Mesodermal cell (in vitro differentiated cells): ENCODE measurements around the gene DRG1.

Experiments used
- H3K27ac ChIP-seq: 2 replicates; pipeline ENCODE4 v1.7.0; 2013; ENCODE audit warnings: mild to moderate bottlenecking, low read depth, low read length, moderate library complexity; ENCODE audit not compliant: severe bottlenecking
- H3K36me3 ChIP-seq: 2 replicates; pipeline ENCODE4 v1.7.1; 2013; ENCODE audit warnings: mild to moderate bottlenecking, low read length, moderate library complexity; ENCODE audit not compliant: control insufficient read depth, insufficient read depth
- H3K4me1 ChIP-seq: one replicate; pipeline ENCODE4 v1.7.1; 2013; ENCODE audit warnings: mild to moderate bottlenecking, low read length; ENCODE audit not compliant: insufficient read depth, control insufficient read depth, poor library complexity, severe bottlenecking
- H3K4me3 ChIP-seq: 2 replicates; pipeline ENCODE4 v1.7.0; 2013; ENCODE audit warnings: low read length, control low read depth, mild to moderate bottlenecking; ENCODE audit not compliant: insufficient read depth, poor library complexity, severe bottlenecking; ENCODE audit errors: extremely low read depth
- H3K9me3 ChIP-seq: 2 replicates; pipeline ENCODE4 v1.7.1; 2013; ENCODE audit warnings: mild to moderate bottlenecking, low read length, moderate library complexity; ENCODE audit not compliant: control insufficient read depth
- WGBS, 2 experiments: methylation state at CpG; one replicate each; pipeline ENCODE4 v1.1.5; 2013; ENCODE audit warnings: missing lambda C conversion rate in 2 of 2; ENCODE audit not compliant: insufficient coverage in 2 of 2; 5-methylcytosine and 5-hydroxymethylcytosine counted together

Gene DRG1

GRCh38 chr22:31441652-31442051, 42.2 kb downstream of the DRG1 start:
- Histone ChIP-seq H3K4me3 (no peak overlapping the region), H3K27ac (no peak overlapping the region), H3K4me1 (no peaks in the 10 kb centered on the region), H3K36me3 (peaks cover 97% of the 10 kb centered on the region), H3K9me3 (no peaks in the 10 kb centered on the region)
- WGBS, 2 experiments, result 97 to 100% methylated on average over 3 to 5 of the region's 5 CpGs

- H3K36me3 ChIP-seq, result peaks cover 95% of the 10 kb centered on the region
- 94 to 100% methylated on average over 2 to 3 of the region's 5 CpGs for WGBS, 2 experiments
- no peak overlapping the region for H3K4me3 ChIP-seq
- H3K27ac ChIP-seq, result peak overlapping the region; percentile 23
- H3K4me1 ChIP-seq, result no peaks in the 10 kb centered on the region
- no peaks in the 10 kb centered on the region for H3K9me3 ChIP-seq
Observed at GRCh38 chr22:31442768-31443489, 43.5 kb downstream of the DRG1 start.

- Histone ChIP-seq H3K36me3 (peaks cover 95% of the 10 kb centered on the region), H3K9me3 (no peaks in the 10 kb centered on the region), H3K27ac (peak overlapping the region; percentile 5), H3K4me1 (no peaks in the 10 kb centered on the region), H3K4me3 (no peak overlapping the region)
- WGBS, 2 experiments, result 83% methylated on average over 1 of the region's 7 CpGs; no CpG with 5 or more reads in 1 of the 2 experiments
Observed at GRCh38 chr22:31443516-31443915, 44.1 kb downstream of the DRG1 start.

- WGBS, 2 experiments, result 80 to 100% methylated on average over 1 of the region's 3 CpGs
- no peak overlapping the region for H3K4me3 ChIP-seq
- no peaks in the 10 kb centered on the region for H3K4me1 ChIP-seq
- no peak overlapping the region for H3K27ac ChIP-seq
- H3K9me3 ChIP-seq, result no peaks in the 10 kb centered on the region
- H3K36me3 ChIP-seq, result peaks cover 93% of the 10 kb centered on the region
Observed at GRCh38 chr22:31445642-31446041, 46.2 kb downstream of the DRG1 start.

- H3K27ac ChIP-seq, result no peak overlapping the region
- 100% methylated on average over 1 to 2 of the region's 3 CpGs for WGBS, 2 experiments
- H3K4me1 ChIP-seq, result no peaks in the 10 kb centered on the region
- no peak overlapping the region for H3K4me3 ChIP-seq
- H3K9me3 ChIP-seq, result no peaks in the 10 kb centered on the region
- peaks cover 92% of the 10 kb centered on the region for H3K36me3 ChIP-seq
Observed at GRCh38 chr22:31446208-31446607, 46.8 kb downstream of the DRG1 start.

- H3K27ac ChIP-seq, result no peak overlapping the region
- no peaks in the 10 kb centered on the region for H3K9me3 ChIP-seq
- WGBS, 2 experiments, result 90 to 100% methylated on average over 1 of the region's 2 CpGs
- H3K4me1 ChIP-seq, result no peaks in the 10 kb centered on the region
- H3K4me3 ChIP-seq, result no peak overlapping the region
- peaks cover 92% of the 10 kb centered on the region for H3K36me3 ChIP-seq
Observed at GRCh38 chr22:31446767-31447166, 47.4 kb downstream of the DRG1 start.

GRCh38 chr22:31447337-31447736, 47.9 kb downstream of the DRG1 start:
- H3K4me1 ChIP-seq, result no peaks in the 10 kb centered on the region
- H3K9me3 ChIP-seq, result no peaks in the 10 kb centered on the region
- H3K36me3 ChIP-seq, result peaks cover 90% of the 10 kb centered on the region
- WGBS, 2 experiments, result 94 to 100% methylated on average over 1 to 3 of the region's 3 CpGs
- no peak overlapping the region for H3K4me3 ChIP-seq
- H3K27ac ChIP-seq, result no peak overlapping the region

- H3K9me3 ChIP-seq, result no peaks in the 10 kb centered on the region
- H3K4me3 ChIP-seq, result no peak overlapping the region
- no peaks in the 10 kb centered on the region for H3K4me1 ChIP-seq
- 100% methylated on average over 1 to 2 of the region's 2 CpGs for WGBS, 2 experiments
- H3K36me3 ChIP-seq, result peaks cover 90% of the 10 kb centered on the region
- no peak overlapping the region for H3K27ac ChIP-seq
Observed at GRCh38 chr22:31448382-31448781, 49.0 kb downstream of the DRG1 start.

- no peak overlapping the region for H3K4me3 ChIP-seq
- no peaks in the 10 kb centered on the region for H3K9me3 ChIP-seq
- H3K36me3 ChIP-seq, result peaks cover 90% of the 10 kb centered on the region
- no peaks in the 10 kb centered on the region for H3K4me1 ChIP-seq
- no peak overlapping the region for H3K27ac ChIP-seq
- 83 to 100% methylated on average over 1 to 4 of the region's 4 CpGs for WGBS, 2 experiments
Observed at GRCh38 chr22:31449506-31449905, 50.1 kb downstream of the DRG1 start.

- WGBS, 2 experiments, result 92 to 100% methylated on average over 2 to 4 of the region's 5 CpGs
Observed at GRCh38 chr22:31451709-31452571, 52.5 kb downstream of the DRG1 start.

GRCh38 chr22:31461699-31462098, 62.3 kb downstream of the DRG1 start:
- no peaks in the 10 kb centered on the region for H3K9me3 ChIP-seq
- H3K4me3 ChIP-seq, result no peak overlapping the region
- H3K36me3 ChIP-seq, result peaks cover 76% of the 10 kb centered on the region
- H3K27ac ChIP-seq, result no peak overlapping the region
- no peaks in the 10 kb centered on the region for H3K4me1 ChIP-seq
- WGBS, 2 experiments, result 92 to 93% methylated on average over 2 to 3 of the region's 3 CpGs

More at GRCh38 chr22:31451709-31452571, 52.5 kb downstream of the DRG1 start:
- Histone ChIP-seq H3K9me3 (no peaks in the 10 kb centered on the region), H3K36me3 (peaks cover 87% of the 10 kb centered on the region), H3K27ac (no peak overlapping the region), H3K4me1 (no peaks in the 10 kb centered on the region), H3K4me3 (no peak overlapping the region)
